ENCODE results near the gene AIF1L.

The AIF1L gene

DNA sequence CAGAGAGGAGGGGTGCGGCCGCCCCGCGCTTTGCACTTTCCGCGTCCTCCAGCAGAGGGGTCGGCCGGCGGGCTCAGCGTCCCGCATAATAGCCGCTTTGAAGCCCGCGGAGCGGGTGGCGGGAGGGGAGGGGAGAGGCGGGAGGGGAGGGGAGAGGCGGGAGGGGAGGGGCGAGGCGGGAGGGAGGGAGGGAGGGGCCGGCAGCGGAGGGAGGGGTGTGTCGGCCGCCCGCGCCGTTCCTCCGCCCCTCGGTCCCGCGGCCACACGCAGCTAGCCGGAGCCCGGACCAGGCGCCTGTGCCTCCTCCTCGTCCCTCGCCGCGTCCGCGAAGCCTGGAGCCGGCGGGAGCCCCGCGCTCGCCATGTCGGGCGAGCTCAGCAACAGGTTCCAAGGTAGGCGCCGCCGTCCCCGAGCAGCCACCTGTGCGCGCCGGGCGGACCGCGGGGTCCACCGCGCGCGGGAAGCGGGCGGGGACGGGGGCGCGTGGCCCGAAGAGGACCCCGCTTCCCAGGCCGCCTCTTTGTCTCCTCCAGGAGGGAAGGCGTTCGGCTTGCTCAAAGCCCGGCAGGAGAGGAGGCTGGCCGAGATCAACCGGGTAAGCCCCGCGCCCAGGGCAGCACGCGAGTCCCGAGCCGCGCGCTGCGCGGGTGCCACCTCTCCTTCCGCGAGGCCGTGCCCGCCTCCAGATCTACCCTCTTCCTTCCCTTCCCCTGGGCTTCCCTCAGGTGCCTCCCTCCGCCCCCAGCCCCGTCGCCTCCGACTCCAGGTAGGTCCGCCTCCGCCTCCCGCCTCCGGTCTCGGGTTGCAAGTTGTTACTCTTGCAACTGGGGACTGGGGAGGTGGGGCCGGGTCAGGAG, at the start of gene AIF1L:
AIF1L (plus strand) TSS at position 263 of the 857 bp plus-strand sequence; CDS start at position 362, 99 bp downstream.
- no peak for DNase-seq

GRCh38 chr9:131046581-131047202, 49.6 kb upstream of the AIF1L start:
- DNase-seq, result no peak

DNA sequence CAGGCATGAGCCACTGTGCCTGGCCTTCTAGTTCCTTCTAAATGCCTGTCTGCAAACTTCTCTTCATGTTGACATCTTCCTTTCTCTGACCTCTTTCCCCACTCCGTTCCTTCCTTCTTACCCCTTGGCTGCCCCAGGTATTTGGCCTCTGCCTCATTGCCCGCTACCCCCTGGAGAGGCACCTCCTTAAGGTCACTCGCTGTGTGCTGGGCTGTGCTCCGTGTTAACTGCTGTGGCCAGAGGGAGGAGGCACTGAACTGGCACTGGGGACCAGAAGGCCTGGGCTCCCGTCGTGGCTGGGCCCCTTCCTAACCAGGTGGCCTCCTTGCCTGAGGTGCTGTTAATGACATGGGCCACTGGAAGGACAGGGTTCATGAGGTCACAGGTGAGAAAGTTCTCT, 48.0 kb upstream of the AIF1L start:
- DNase-seq, result no peak

DNA sequence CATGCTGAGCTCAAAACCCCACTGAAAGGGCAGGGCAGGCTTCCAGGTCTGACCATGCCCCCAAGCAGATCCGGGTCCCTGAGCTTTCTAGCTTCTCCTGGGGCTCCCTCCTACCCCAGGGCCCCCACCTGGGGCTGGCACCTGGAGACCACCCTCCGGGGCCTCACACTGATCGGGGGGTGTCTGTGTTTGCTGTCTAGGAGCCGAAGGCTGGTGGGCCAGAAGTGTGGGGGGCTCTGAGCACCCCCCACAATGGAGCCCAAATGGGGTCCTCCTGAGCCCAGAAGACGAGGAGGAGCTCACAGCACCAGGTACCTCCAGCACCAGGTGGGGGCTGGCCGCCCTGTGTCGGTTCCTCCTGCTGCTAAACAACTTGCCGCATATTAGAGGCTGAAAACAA, 47.5 kb upstream of the AIF1L start:
- DNase-seq, result no peak

GRCh38 chr9:131049829-131050715, 46.3 kb upstream of the AIF1L start:
- no peak for DNase-seq

DNA sequence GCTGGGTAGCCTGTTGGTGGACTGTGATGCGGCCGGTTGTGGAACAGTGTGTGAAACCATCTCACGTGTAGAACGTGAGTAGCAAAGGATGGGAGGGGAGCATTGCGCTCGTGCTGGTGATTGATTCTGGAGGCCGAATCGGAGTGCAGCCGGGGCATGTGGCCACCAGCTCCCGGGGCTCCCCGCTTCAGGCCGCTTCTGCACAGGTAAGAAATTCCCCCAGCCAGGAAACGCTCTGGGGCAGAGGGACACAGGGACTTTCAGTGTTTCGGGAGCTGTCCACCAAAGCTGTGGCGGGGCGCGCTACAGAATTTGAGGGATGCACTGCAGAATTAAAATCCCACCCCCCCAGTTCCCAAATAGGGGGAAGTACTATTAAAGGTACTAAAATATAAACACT, 45.5 kb upstream of the AIF1L start:
- DNase-seq, result no peak

DNA sequence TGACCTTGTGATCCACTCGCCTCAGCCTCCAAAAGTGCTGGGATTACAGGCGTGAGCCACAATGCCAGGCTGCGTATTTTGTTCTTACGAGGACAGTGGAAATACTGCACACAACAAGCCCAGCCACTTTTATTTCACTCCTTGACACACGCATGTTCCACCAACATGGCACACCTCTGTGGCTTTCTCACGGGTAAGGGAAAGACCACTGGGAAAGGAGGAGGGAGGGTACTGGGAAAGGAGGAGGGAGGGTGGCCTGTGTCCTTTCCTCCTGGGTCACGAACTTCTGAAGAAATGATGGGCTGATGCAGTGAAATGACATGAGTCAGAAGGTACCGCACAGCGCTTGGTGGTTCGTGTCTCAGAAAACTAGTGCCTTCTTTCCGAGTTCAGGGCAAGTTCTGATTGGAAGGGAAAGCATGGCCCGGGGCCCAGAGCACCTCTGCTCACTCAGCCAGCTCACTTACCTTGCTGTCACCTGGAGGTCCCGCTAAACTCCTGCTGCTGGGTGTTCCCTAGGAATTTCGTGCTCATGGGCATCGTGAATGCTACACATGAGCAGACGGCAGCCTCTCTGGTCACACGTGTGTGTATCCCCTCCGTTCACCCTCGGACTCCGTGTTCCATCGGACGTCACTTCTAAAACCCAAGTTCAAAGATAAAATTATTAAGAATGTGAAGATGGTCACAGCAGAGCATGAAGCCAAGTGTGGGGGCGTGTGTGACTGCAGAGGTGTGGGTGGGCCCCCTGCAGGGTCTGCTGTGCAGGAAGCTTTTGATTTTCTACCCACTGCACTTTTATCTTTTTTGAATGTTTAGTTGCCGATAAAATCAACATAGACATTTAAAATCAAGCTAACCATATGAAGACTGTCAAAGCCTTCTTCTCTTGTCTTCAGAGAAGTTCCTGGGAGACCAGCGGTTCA, 44.5 kb upstream of the AIF1L start:
- DNase-seq, result no peak

- DNase-seq, result no peak
These were observed 42.4 kb upstream of the AIF1L start for GRCh38 chr9:131053896-131054295.

DNA sequence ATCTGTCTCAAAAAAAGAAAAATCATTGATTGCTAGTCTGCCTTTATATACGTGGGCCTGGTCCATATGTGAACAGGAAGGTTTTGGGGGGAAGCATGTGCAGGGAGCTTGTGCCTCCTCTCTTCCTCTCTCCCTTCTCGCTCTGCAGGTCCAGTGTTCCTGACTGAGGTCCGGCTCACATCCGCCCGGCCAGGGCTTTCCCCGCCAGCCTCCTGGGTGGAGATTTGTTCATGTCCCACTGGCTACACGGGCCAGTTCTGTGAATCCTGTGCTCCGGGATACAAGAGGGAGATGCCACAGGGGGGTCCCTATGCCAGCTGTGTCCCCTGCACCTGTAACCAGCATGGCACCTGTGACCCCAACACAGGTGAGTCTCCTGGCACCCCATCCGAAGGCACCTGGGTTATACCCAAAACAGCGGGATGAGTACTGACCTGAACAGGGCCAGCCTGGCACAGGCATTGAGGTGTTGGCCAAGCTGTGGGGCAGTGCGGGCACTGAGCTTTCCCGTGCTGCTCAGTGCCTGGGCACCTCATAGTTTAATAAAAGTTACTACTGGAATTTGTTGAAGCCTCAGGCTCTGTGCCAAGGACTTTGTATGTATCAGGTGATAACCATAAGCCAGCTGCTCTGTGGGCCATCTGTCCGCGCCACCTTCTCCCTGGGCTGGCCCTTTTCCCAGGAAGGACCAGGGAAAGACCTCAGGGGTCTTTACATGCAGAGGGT, 39.4 kb upstream of the AIF1L start:
- no peak for DNase-seq

DNA sequence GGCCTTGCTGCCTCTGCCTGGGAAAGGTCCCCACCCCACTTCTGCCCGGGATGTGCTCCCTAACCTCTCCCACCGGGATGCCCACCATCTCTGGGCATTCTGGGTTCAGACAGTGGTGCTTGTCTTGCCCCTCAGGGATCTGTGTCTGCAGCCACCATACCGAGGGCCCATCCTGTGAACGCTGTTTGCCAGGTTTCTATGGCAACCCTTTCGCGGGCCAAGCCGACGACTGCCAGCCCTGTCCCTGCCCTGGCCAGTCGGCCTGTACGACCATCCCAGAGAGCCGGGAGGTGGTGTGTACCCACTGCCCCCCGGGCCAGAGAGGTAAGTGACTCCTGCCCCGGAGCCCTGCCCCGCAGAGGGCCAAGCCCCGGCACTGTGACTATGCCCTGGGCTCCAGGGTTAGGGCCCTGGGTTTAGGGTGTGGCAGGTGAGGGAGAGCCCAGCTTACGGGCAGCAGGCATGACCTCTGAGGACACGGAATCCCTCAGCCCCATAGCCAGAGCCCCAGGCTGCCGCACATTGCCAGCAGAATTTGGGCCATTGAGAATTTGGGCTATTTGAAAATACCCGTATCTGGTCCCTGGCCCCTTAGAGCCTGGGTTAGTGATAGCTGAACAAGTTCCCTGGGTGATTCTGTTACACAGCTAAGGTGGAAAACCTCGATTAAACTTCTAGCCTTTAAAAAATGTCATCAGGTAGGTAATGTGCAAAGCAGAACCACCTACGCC, 35.3 kb upstream of the AIF1L start:
- no peak for DNase-seq

GRCh38 chr9:131062969-131063368, 33.4 kb upstream of the AIF1L start:
- no peak for DNase-seq

DNA sequence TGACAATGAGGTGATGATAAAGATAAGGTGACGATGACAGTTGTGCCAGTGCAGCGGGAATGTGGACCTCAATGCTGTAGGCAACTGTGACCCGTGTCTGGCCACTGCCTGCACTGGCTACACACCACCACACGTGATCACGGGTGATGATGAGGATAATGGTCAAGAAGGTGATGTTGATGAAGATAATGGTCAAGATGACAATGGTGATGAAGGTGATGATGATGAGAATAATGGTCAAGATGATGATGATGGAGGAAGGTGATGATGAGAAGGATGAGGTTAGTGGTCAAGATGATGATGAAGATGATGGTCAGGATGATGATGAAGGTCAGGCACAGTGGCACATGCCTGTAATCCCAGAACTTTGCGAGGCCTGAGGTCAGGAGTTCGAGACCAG, 30.7 kb upstream of the AIF1L start:
- no peak for DNase-seq

DNA sequence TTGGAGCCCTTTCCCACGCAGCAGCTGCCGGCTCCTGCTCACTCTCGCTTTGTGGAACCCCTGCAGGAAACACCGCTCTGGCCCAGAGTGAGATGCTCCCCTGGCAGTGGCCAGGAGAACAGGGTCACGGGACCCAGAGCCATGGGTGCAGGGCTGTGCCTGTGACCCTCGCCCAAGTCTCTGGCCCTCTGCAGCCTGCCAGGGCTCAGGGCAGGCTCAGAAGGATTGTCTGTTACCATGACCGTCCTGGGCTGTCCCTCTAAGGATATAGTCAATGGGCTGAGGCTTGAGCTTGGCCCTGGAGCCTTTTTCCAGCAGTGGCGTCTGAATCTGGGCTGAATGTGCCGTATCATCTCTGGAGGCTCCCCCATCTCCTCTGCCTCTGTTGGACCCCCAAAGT, 28.7 kb upstream of the AIF1L start:
- DNase-seq, result no peak

- no peak for DNase-seq
These were observed 28.1 kb upstream of the AIF1L start for GRCh38 chr9:131068076-131068816.

DNA sequence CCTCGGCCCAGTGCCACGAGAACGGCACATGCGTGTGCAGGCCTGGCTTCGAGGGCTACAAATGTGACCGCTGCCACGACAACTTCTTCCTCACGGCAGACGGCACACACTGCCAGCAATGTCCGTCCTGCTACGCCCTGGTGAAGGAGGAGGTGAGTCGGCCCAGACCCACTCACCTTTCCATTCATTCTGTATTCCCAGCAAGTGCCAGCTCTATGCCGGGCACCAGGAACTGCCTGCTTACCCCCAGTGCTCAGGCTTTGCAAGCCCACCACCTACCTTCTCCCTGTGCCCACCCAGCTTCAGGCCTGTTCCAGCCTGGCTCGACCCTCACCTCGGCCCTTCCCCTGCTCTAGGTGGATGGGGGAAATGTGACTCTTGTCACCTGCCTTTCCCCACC, 26.6 kb upstream of the AIF1L start:
- DNase-seq, result no peak

DNA sequence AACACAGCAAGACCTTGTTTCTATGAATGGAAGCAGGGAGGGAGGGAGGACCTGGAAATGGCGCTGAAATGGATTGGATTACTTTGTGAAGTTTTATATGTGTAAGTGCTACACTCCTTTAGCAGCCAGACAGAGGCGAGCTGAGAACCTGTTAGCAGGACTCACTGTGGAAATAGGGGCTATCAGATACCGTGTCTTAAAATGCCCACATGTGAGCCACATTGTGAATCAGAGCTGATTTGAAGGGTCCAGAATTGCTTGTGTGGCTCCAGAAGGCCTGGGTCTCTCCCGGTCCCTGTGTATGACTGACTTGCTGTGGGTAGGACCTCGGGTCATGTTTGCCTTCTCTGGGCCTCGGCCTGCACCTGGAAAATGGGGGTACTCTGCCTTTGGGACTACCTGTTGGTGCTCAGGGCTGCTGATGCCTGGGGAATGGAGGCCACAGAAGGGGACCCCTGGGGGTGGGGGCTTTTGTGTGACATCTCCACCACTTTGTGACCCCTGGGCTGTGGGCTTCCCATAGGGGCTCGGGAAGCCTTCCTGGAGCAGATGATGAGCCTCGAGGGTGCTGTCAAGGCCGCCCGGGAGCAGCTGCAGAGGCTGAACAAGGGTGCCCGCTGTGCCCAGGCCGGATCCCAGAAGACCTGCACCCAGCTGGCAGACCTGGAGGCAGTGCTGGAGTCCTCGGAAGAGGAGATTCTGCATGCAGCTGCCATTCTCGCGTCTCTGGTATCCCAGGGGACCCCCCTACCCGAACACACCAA, 24.0 kb upstream of the AIF1L start:
- DNase-seq, result no peak

- no peak for DNase-seq
These were observed 23.5 kb upstream of the AIF1L start for GRCh38 chr9:131072871-131073237.

DNA sequence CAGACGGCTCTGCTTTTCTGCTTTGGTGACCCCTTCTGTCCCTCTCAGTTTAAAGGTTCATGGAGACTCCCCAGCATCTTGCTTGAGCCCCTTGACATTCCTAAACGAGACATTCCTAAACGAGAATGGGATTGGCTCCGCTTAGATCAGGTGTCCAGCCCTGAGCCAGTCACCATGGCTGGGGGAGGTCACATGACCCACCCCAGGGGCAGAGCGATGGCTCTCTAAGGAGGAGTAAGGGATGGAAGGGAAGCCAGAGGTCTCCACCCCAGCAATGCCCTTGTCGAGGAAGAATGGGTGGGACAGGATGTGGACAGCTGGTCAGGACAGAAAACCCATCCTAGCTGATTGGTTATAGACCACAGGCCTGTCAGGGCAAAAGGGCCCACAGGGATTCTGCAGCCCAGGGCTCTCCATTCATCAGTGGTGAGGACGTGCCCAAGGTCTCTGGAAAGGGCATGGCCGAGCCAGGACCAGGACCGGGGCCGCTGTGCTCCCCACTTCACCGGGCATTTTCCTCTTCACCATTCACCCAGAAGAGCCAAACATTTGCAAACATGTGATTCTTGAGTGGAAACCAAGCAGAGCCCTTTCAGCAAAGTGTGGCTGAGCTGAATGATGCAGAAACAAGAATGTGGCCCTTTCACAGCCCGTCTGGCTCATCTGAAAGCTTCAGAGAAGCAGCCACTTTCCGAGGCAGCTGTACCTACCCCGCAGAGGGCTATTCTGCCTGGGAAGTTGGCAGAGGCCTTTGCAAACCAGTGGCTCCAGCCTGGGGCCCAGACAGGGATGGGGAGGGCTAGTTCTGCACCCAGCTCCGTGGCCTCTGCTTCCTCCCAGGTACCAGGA, 19.8 kb upstream of the AIF1L start:
- DNase-seq, result no peak
